Measurements from ENCODE around the gene THBS2.
"Not testable (repeated sequence)": the region's sequence is repeated elsewhere in the genome, so short reads cannot be mapped to it uniquely, and the experiment has no call there.

Gene THBS2

GRCh38 chr6:169189686-169190085 lies 64.0 kb downstream of the THBS2 start:
- Histone ChIP-seq H3K27ac (ENCODE audit: insufficient read depth, low read length, poor library complexity, severe bottlenecking) (no peak overlapping the region), H3K9me3 (ENCODE audit: control insufficient read depth, low read length) (no peaks in the 10 kb centered on the region), H3K4me3 (ENCODE audit: insufficient read depth, low read depth, low read length, poor library complexity, severe bottlenecking) (no peak overlapping the region), H3K4me1 (ENCODE audit: control insufficient read depth, insufficient read depth, low read length, poor library complexity, severe bottlenecking) (no peaks in the 10 kb centered on the region), H3K36me3 (ENCODE audit: control insufficient read depth, insufficient read depth, low read length) (no peaks in the 10 kb centered on the region), H3K27me3 (replicated peaks; ENCODE audit: control insufficient read depth, insufficient read depth, low read length, poor library complexity, severe bottlenecking) (no peaks in the 10 kb centered on the region)
- no peak for DNase-seq

- Histone ChIP-seq H3K9me3 (ENCODE audit: control insufficient read depth, low read length) (no peaks in the 10 kb centered on the region), H3K27ac (ENCODE audit: insufficient read depth, low read length, poor library complexity, severe bottlenecking) (no peak overlapping the region), H3K4me1 (ENCODE audit: control insufficient read depth, insufficient read depth, low read length, poor library complexity, severe bottlenecking) (no peaks in the 10 kb centered on the region)
Observed at GRCh38 chr6:169189182-169189581, 64.5 kb downstream of the THBS2 start.

GRCh38 chr6:169188475-169188874 lies 65.2 kb downstream of the THBS2 start:
- no peak for DNase-seq
- H3K36me3 ChIP-seq (ENCODE audit: control insufficient read depth, insufficient read depth, low read length): no peaks in the 10 kb centered on the region
- H3K9me3 ChIP-seq (ENCODE audit: control insufficient read depth, low read length): no peaks in the 10 kb centered on the region
- no peaks in the 10 kb centered on the region for H3K4me1 ChIP-seq (ENCODE audit: control insufficient read depth, insufficient read depth, low read length, poor library complexity, severe bottlenecking)
- no peak overlapping the region for H3K27ac ChIP-seq (ENCODE audit: insufficient read depth, low read length, poor library complexity, severe bottlenecking)
- no peak overlapping the region for H3K4me3 ChIP-seq (ENCODE audit: insufficient read depth, low read depth, low read length, poor library complexity, severe bottlenecking)
- no peaks in the 10 kb centered on the region for H3K27me3 ChIP-seq (replicated peaks; ENCODE audit: control insufficient read depth, insufficient read depth, low read length, poor library complexity, severe bottlenecking)

More at GRCh38 chr6:169189182-169189581, 64.5 kb downstream of the THBS2 start:
- no peak overlapping the region for H3K4me3 ChIP-seq (ENCODE audit: insufficient read depth, low read depth, low read length, poor library complexity, severe bottlenecking)
- DNase-seq: no peak
- H3K36me3 ChIP-seq (ENCODE audit: control insufficient read depth, insufficient read depth, low read length): no peaks in the 10 kb centered on the region
- no peaks in the 10 kb centered on the region for H3K27me3 ChIP-seq (replicated peaks; ENCODE audit: control insufficient read depth, insufficient read depth, low read length, poor library complexity, severe bottlenecking)

- H3K4me3 ChIP-seq (ENCODE audit: insufficient read depth, low read depth, low read length, poor library complexity, severe bottlenecking): no peak overlapping the region
- no peaks in the 10 kb centered on the region for H3K36me3 ChIP-seq (ENCODE audit: control insufficient read depth, insufficient read depth, low read length)
- H3K27me3 ChIP-seq (replicated peaks; ENCODE audit: control insufficient read depth, insufficient read depth, low read length, poor library complexity, severe bottlenecking): no peaks in the 10 kb centered on the region
- DNase-seq: no peak
- H3K9me3 ChIP-seq (ENCODE audit: control insufficient read depth, low read length): no peaks in the 10 kb centered on the region
- no peak overlapping the region for H3K27ac ChIP-seq (ENCODE audit: insufficient read depth, low read length, poor library complexity, severe bottlenecking)
- H3K4me1 ChIP-seq (ENCODE audit: control insufficient read depth, insufficient read depth, low read length, poor library complexity, severe bottlenecking): no peaks in the 10 kb centered on the region
Observed at GRCh38 chr6:169188051-169188470, 65.6 kb downstream of the THBS2 start.

GRCh38 chr6:169186496-169187169 lies 67.0 kb downstream of the THBS2 start:
- Histone ChIP-seq H3K36me3 (ENCODE audit: control insufficient read depth, insufficient read depth, low read length) (no peaks in the 10 kb centered on the region), H3K27me3 (replicated peaks; ENCODE audit: control insufficient read depth, insufficient read depth, low read length, poor library complexity, severe bottlenecking) (no peaks in the 10 kb centered on the region), H3K27ac (ENCODE audit: insufficient read depth, low read length, poor library complexity, severe bottlenecking) (no peak overlapping the region), H3K4me1 (ENCODE audit: control insufficient read depth, insufficient read depth, low read length, poor library complexity, severe bottlenecking) (no peaks in the 10 kb centered on the region), H3K9me3 (ENCODE audit: control insufficient read depth, low read length) (no peaks in the 10 kb centered on the region), H3K4me3 (ENCODE audit: insufficient read depth, low read depth, low read length, poor library complexity, severe bottlenecking) (no peak overlapping the region)
- no peak for DNase-seq

- Histone ChIP-seq H3K4me1 (ENCODE audit: control insufficient read depth, insufficient read depth, low read length, poor library complexity, severe bottlenecking) (no peaks in the 10 kb centered on the region), H3K36me3 (ENCODE audit: control insufficient read depth, insufficient read depth, low read length) (no peaks in the 10 kb centered on the region), H3K9me3 (ENCODE audit: control insufficient read depth, low read length) (no peaks in the 10 kb centered on the region), H3K27me3 (replicated peaks; ENCODE audit: control insufficient read depth, insufficient read depth, low read length, poor library complexity, severe bottlenecking) (no peaks in the 10 kb centered on the region), H3K4me3 (ENCODE audit: insufficient read depth, low read depth, low read length, poor library complexity, severe bottlenecking) (no peak overlapping the region), H3K27ac (ENCODE audit: insufficient read depth, low read length, poor library complexity, severe bottlenecking) (no peak overlapping the region)
- no peak for DNase-seq
Observed at GRCh38 chr6:169185692-169186485, 67.8 kb downstream of the THBS2 start.

- no peak for DNase-seq
- no peaks in the 10 kb centered on the region for H3K36me3 ChIP-seq (ENCODE audit: control insufficient read depth, insufficient read depth, low read length)
- no peaks in the 10 kb centered on the region for H3K4me1 ChIP-seq (ENCODE audit: control insufficient read depth, insufficient read depth, low read length, poor library complexity, severe bottlenecking)
- no peak overlapping the region for H3K27ac ChIP-seq (ENCODE audit: insufficient read depth, low read length, poor library complexity, severe bottlenecking)
- H3K9me3 ChIP-seq (ENCODE audit: control insufficient read depth, low read length): no peaks in the 10 kb centered on the region
- H3K4me3 ChIP-seq (ENCODE audit: insufficient read depth, low read depth, low read length, poor library complexity, severe bottlenecking): no peak overlapping the region
- H3K27me3 ChIP-seq (replicated peaks; ENCODE audit: control insufficient read depth, insufficient read depth, low read length, poor library complexity, severe bottlenecking): no peaks in the 10 kb centered on the region
Observed at GRCh38 chr6:169185011-169185521, 68.6 kb downstream of the THBS2 start.

GRCh38 chr6:169184419-169184818 lies 69.2 kb downstream of the THBS2 start:
- H3K4me3 ChIP-seq (ENCODE audit: insufficient read depth, low read depth, low read length, poor library complexity, severe bottlenecking): no peak overlapping the region
- H3K9me3 ChIP-seq (ENCODE audit: control insufficient read depth, low read length): no peaks in the 10 kb centered on the region
- no peak overlapping the region for H3K27ac ChIP-seq (ENCODE audit: insufficient read depth, low read length, poor library complexity, severe bottlenecking)

GRCh38 chr6:169183233-169183632 lies 70.4 kb downstream of the THBS2 start:
- H3K9me3 ChIP-seq (ENCODE audit: control insufficient read depth, low read length): no peaks in the 10 kb centered on the region

More at GRCh38 chr6:169184419-169184818, 69.2 kb downstream of the THBS2 start:
- Histone ChIP-seq H3K36me3 (ENCODE audit: control insufficient read depth, insufficient read depth, low read length) (no peaks in the 10 kb centered on the region), H3K4me1 (ENCODE audit: control insufficient read depth, insufficient read depth, low read length, poor library complexity, severe bottlenecking) (no peaks in the 10 kb centered on the region), H3K27me3 (replicated peaks; ENCODE audit: control insufficient read depth, insufficient read depth, low read length, poor library complexity, severe bottlenecking) (no peaks in the 10 kb centered on the region)
- no peak for DNase-seq

GRCh38 chr6:169179831-169180230 lies 73.8 kb downstream of the THBS2 start:
- H3K27ac ChIP-seq (ENCODE audit: insufficient read depth, low read length, poor library complexity, severe bottlenecking); H3K9me3 ChIP-seq (ENCODE audit: control insufficient read depth, low read length); H3K4me3 ChIP-seq (ENCODE audit: insufficient read depth, low read depth, low read length, poor library complexity, severe bottlenecking); DNase-seq; H3K4me1 ChIP-seq (ENCODE audit: control insufficient read depth, insufficient read depth, low read length, poor library complexity, severe bottlenecking); H3K36me3 ChIP-seq (ENCODE audit: control insufficient read depth, insufficient read depth, low read length); H3K27me3 ChIP-seq (replicated peaks; ENCODE audit: control insufficient read depth, insufficient read depth, low read length, poor library complexity, severe bottlenecking): not testable (repeated sequence)

More at GRCh38 chr6:169183233-169183632, 70.4 kb downstream of the THBS2 start:
- Histone ChIP-seq H3K4me1 (ENCODE audit: control insufficient read depth, insufficient read depth, low read length, poor library complexity, severe bottlenecking) (no peaks in the 10 kb centered on the region), H3K4me3 (ENCODE audit: insufficient read depth, low read depth, low read length, poor library complexity, severe bottlenecking) (no peak overlapping the region), H3K27me3 (replicated peaks; ENCODE audit: control insufficient read depth, insufficient read depth, low read length, poor library complexity, severe bottlenecking) (no peaks in the 10 kb centered on the region), H3K36me3 (ENCODE audit: control insufficient read depth, insufficient read depth, low read length) (no peaks in the 10 kb centered on the region), H3K27ac (ENCODE audit: insufficient read depth, low read length, poor library complexity, severe bottlenecking) (no peak overlapping the region)
- DNase-seq: no peak

All from effector memory CD4-positive, alpha-beta T cell (primary cell).